ENCODE results near the gene AXIN1.

The AXIN1 gene

DNA sequence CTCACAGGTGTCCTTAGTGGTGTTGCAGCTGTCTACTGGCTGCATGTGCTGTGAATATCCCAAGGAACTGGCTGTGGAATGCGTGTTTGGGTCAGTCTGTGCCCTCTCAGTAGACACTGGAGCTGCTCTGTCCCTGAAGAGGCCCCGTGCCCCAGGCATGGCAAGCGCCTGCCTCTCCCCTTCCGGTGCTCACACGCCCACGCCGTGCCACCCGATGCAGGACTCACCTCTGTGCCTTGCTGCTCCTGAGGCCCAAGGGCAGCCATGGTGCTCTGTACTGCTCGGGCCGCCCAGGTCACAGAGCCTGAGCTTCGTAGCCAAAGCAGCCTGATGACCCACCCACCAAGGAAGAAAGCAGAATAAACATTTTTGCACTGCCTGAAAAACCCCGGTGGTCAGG, 86.8 kb downstream of the AXIN1 start:
- H3K27ac ChIP-seq (ENCODE audit: insufficient read depth, low read length, poor library complexity, severe bottlenecking), result no peak overlapping the region
- H3K9me3 ChIP-seq (ENCODE audit: control insufficient read depth, low read length), result no peaks in the 10 kb centered on the region
- H3K4me3 ChIP-seq (ENCODE audit: insufficient read depth, low read depth, low read length, poor library complexity, severe bottlenecking), result no peak overlapping the region
- DNase-seq, result no peak
- H3K27me3 ChIP-seq (replicated peaks; ENCODE audit: control insufficient read depth, insufficient read depth, low read length, poor library complexity, severe bottlenecking), result no peaks in the 10 kb centered on the region
- no peaks in the 10 kb centered on the region for H3K4me1 ChIP-seq (ENCODE audit: control insufficient read depth, insufficient read depth, low read length, poor library complexity, severe bottlenecking)
- peaks cover 30% of the 10 kb centered on the region for H3K36me3 ChIP-seq (ENCODE audit: control insufficient read depth, insufficient read depth, low read length)

DNA sequence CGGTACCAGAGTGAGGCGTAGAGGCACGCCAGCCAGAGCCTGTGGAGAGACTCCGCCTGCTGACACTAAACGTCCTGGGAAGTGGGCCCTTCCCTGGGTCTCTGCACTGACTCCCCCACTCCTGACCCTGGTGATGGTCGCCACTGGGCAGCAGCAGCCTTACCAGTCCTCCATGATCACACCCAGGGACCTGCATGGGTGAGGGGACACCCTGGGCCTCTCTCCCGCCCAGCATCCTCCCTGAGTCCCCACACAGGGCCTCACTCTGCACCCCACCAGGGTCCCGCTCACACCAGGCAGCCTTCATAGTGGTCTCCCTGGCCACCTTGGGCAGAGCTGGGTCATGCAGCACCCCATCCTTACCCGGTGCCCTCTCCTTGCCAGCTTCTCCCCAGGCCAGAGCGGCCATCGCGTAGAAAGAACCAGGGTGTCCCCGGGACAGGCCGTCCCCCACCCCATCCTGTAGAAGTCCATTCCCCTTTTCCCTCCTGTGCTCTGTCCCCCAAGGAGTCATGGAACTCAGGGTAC, 87.5 kb downstream of the AXIN1 start:
- no peak overlapping the region for H3K27ac ChIP-seq (ENCODE audit: insufficient read depth, low read length, poor library complexity, severe bottlenecking)
- H3K27me3 ChIP-seq (replicated peaks; ENCODE audit: control insufficient read depth, insufficient read depth, low read length, poor library complexity, severe bottlenecking), result no peaks in the 10 kb centered on the region
- H3K9me3 ChIP-seq (ENCODE audit: control insufficient read depth, low read length), result no peaks in the 10 kb centered on the region
- no peak for DNase-seq
- H3K4me3 ChIP-seq (ENCODE audit: insufficient read depth, low read depth, low read length, poor library complexity, severe bottlenecking), result no peak overlapping the region
- H3K36me3 ChIP-seq (ENCODE audit: control insufficient read depth, insufficient read depth, low read length), result peaks cover 30% of the 10 kb centered on the region
- no peaks in the 10 kb centered on the region for H3K4me1 ChIP-seq (ENCODE audit: control insufficient read depth, insufficient read depth, low read length, poor library complexity, severe bottlenecking)

DNA sequence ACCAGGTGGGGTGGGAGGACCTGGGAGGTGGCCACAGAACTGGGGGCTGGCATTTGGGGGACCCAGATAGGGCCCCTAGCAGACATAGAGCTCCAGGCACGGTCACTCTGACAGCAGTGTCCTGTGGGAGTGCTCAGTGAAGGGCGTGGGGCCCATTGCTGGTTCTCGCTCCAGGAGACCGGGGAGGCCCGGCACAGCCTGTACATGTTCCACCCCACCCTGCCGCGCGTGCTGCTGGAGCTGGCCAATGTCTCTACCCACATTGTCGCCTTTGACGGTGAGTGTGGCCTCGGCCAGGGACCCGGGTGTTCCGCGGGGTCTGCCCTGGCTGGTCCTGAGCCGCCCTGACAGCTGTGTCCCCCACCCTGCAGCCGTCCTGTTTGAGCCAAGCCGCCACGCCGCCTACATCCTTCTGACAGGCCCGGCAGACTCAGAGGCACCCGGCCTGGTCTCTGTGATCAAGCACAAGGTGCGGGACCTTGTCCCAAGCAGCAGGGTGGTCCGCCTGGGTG, 88.0 kb downstream of the AXIN1 start:
- H3K9me3 ChIP-seq (ENCODE audit: control insufficient read depth, low read length), result no peaks in the 10 kb centered on the region
- no peak overlapping the region for H3K27ac ChIP-seq (ENCODE audit: insufficient read depth, low read length, poor library complexity, severe bottlenecking)
- no peaks in the 10 kb centered on the region for H3K4me1 ChIP-seq (ENCODE audit: control insufficient read depth, insufficient read depth, low read length, poor library complexity, severe bottlenecking)
- no peak for DNase-seq
- peaks cover 30% of the 10 kb centered on the region for H3K36me3 ChIP-seq (ENCODE audit: control insufficient read depth, insufficient read depth, low read length)
- no peaks in the 10 kb centered on the region for H3K27me3 ChIP-seq (replicated peaks; ENCODE audit: control insufficient read depth, insufficient read depth, low read length, poor library complexity, severe bottlenecking)
- no peak overlapping the region for H3K4me3 ChIP-seq (ENCODE audit: insufficient read depth, low read depth, low read length, poor library complexity, severe bottlenecking)

DNA sequence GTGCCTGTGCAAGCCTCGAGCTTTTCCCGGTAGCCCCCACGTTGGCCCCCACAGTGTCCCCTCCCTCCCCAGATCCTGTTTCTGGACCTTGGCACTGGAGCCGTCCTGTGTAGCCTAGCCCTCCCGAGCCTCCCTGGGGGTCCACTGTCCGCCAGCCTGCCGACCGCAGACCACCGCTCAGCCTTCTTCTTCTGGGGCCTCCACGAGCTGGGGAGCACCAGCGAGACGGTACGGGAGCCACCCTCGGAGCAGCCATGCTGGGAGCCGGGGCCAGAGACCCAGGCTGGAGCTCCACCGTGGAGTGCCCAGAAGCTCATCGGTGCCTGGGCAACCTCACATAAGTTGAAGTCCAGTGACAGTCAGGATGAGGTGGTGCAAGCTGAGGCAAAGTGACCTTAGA, 88.6 kb downstream of the AXIN1 start:
- Histone ChIP-seq H3K4me3 (ENCODE audit: insufficient read depth, low read depth, low read length, poor library complexity, severe bottlenecking) (no peak overlapping the region), H3K36me3 (ENCODE audit: control insufficient read depth, insufficient read depth, low read length) (peaks cover 30% of the 10 kb centered on the region), H3K9me3 (ENCODE audit: control insufficient read depth, low read length) (no peaks in the 10 kb centered on the region), H3K4me1 (ENCODE audit: control insufficient read depth, insufficient read depth, low read length, poor library complexity, severe bottlenecking) (no peaks in the 10 kb centered on the region), H3K27ac (ENCODE audit: insufficient read depth, low read length, poor library complexity, severe bottlenecking) (no peak overlapping the region), H3K27me3 (replicated peaks; ENCODE audit: control insufficient read depth, insufficient read depth, low read length, poor library complexity, severe bottlenecking) (no peaks in the 10 kb centered on the region)
- DNase-seq, result no peak

DNA sequence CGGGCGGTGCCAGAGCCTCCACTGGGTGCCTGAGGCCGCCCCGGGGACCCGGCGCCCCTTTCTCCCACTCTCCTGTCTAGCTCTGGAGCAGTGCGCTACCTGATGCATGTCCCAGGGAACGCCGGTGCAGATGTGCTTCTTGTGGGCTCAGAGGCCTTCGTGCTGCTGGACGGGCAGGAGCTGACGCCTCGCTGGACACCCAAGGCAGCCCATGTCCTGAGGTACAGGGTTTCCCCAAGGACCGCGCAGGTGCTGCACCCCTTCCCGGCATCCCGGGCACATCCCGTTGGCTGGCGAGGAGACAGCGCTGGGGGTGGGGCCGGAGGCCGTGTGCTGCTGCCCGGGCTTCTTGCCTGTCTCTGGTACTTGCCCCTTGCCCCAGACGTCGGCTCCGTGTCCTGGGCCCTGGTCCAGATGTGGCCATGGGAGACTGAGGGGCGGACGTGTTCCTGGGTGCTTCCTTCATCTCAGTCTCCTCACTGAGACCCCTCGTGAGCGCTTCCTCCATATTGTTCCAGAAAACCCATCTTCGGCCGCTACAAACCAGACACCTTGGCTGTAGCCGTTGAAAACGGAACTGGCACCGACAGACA, 89.2 kb downstream of the AXIN1 start:
- H3K9me3 ChIP-seq (ENCODE audit: control insufficient read depth, low read length), result no peaks in the 10 kb centered on the region

DNA sequence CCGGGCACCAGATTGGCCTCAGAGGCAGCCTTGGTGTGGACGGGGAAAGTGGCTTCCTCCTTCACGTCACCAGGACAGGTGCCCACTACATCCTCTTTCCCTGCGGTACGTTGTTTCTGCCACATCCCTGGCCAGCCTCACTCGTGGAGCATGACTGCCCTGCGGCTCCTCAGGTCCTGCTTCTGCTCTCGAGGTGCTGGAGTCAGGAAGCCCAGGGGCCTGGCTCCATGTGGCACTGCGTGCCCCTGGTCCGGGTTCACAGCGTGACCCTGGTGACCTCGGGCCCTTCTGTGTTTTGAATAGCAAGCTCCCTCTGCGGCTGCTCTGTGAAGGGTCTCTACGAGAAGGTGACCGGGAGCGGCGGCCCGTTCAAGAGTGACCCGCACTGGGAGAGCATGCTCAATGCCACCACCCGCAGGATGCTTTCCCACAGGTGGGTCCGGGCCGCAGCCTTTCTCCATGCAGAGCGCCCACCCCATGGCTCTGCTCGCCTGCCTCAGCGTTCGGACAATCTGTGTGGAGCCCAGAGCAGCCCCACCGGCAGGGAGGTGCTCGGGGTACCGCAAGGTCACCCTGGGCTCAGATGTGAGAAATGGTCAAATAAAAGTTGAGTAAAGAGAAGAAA, 90.3 kb downstream of the AXIN1 start:
- H3K27ac ChIP-seq (ENCODE audit: insufficient read depth, low read length, poor library complexity, severe bottlenecking), result no peak overlapping the region
- H3K27me3 ChIP-seq (replicated peaks; ENCODE audit: control insufficient read depth, insufficient read depth, low read length, poor library complexity, severe bottlenecking), result no peaks in the 10 kb centered on the region
- no peaks in the 10 kb centered on the region for H3K4me1 ChIP-seq (ENCODE audit: control insufficient read depth, insufficient read depth, low read length, poor library complexity, severe bottlenecking)
- H3K4me3 ChIP-seq (ENCODE audit: insufficient read depth, low read depth, low read length, poor library complexity, severe bottlenecking), result no peak overlapping the region
- no peaks in the 10 kb centered on the region for H3K9me3 ChIP-seq (ENCODE audit: control insufficient read depth, low read length)
- peaks cover 30% of the 10 kb centered on the region for H3K36me3 ChIP-seq (ENCODE audit: control insufficient read depth, insufficient read depth, low read length)
- DNase-seq, result no peak

More for the DNA sequence above, 89.2 kb downstream of the AXIN1 start:
- Histone ChIP-seq H3K36me3 (ENCODE audit: control insufficient read depth, insufficient read depth, low read length) (peaks cover 30% of the 10 kb centered on the region), H3K4me3 (ENCODE audit: insufficient read depth, low read depth, low read length, poor library complexity, severe bottlenecking) (no peak overlapping the region), H3K4me1 (ENCODE audit: control insufficient read depth, insufficient read depth, low read length, poor library complexity, severe bottlenecking) (no peaks in the 10 kb centered on the region), H3K27me3 (replicated peaks; ENCODE audit: control insufficient read depth, insufficient read depth, low read length, poor library complexity, severe bottlenecking) (no peaks in the 10 kb centered on the region), H3K27ac (ENCODE audit: insufficient read depth, low read length, poor library complexity, severe bottlenecking) (no peak overlapping the region)
- DNase-seq, result no peak

DNA sequence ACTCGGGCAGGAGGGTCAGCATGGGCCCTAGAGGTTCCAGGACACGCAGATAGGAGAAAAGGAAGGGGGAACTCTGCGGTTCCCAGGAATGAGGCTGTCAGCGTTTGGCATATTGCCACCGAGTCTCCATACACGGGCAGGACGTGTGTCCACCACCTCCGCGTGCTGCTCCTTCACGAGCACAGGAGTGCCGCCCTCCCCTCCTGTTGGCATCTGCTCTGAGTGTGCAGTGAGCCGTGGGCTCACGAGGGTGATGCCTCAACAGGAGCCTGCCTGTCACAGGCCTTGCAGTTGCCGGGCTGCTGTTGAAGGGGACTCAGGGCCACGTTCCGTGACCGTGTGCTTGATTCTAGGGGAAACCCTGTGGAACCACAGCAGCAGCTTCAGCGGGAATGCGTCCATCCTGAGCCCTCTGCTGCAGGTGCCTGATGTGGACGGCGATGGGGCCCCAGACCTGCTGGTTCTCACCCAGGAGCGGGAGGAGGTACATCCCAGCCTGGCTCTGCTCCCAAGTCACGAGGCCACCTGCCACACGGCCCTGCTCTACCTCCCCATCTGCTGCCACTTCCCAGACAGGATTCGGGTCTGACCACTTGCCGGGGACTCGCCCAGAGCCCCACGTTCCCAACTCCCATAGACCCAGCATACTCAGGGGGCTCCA, 91.4 kb downstream of the AXIN1 start:
- no peaks in the 10 kb centered on the region for H3K27me3 ChIP-seq (replicated peaks; ENCODE audit: control insufficient read depth, insufficient read depth, low read length, poor library complexity, severe bottlenecking)
- no peak overlapping the region for H3K27ac ChIP-seq (ENCODE audit: insufficient read depth, low read length, poor library complexity, severe bottlenecking)
- H3K9me3 ChIP-seq (ENCODE audit: control insufficient read depth, low read length), result no peaks in the 10 kb centered on the region
- H3K4me3 ChIP-seq (ENCODE audit: insufficient read depth, low read depth, low read length, poor library complexity, severe bottlenecking), result no peak overlapping the region
- no peak for DNase-seq
- no peaks in the 10 kb centered on the region for H3K4me1 ChIP-seq (ENCODE audit: control insufficient read depth, insufficient read depth, low read length, poor library complexity, severe bottlenecking)
- peaks cover 30% of the 10 kb centered on the region for H3K36me3 ChIP-seq (ENCODE audit: control insufficient read depth, insufficient read depth, low read length)

DNA sequence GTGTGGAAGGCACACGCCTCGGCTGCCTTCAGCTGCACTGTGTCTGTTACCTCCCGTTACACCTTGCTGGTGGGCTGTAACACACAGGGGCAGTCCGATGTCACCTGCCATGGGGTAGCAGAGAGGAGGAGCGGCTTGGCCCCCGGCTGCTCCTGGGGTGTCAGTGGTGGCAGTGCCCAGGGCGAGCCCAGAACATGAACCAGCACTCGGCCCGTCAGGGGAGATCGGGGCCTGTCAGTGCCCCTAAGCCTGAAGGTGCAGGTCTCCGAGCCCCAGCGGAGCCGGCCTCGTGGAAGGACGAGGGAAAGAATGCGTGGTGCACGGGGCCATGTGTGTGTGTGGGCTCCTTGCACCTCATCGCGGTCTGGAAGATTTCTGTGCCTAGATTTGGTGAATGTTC, 92.2 kb downstream of the AXIN1 start:
- Histone ChIP-seq H3K9me3 (ENCODE audit: control insufficient read depth, low read length) (no peaks in the 10 kb centered on the region), H3K4me3 (ENCODE audit: insufficient read depth, low read depth, low read length, poor library complexity, severe bottlenecking) (no peak overlapping the region), H3K27me3 (replicated peaks; ENCODE audit: control insufficient read depth, insufficient read depth, low read length, poor library complexity, severe bottlenecking) (no peaks in the 10 kb centered on the region), H3K4me1 (ENCODE audit: control insufficient read depth, insufficient read depth, low read length, poor library complexity, severe bottlenecking) (no peaks in the 10 kb centered on the region), H3K27ac (ENCODE audit: insufficient read depth, low read length, poor library complexity, severe bottlenecking) (no peak overlapping the region), H3K36me3 (ENCODE audit: control insufficient read depth, insufficient read depth, low read length) (peaks cover 35% of the 10 kb centered on the region)
- DNase-seq, result no peak

DNA sequence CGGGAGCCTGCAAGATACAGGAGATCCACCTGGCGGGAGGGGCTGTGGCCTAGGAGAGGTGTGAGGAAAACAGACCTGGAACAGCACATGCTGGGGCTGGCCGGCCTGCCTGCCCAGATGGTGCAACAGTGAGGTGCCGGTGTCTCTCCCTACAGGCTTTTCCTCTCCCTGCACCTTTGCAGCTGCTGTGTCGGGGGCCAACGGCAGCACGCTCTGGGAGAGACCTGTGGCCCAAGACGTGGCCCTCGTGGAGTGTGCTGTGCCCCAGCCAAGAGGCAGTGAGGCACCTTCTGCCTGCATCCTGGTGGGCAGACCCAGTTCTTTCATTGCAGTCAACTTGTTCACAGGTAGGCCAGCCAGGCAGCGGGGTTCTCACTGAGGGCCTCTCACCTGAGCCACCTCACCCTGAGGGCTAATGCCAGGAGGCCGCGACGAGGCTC, 92.7 kb downstream of the AXIN1 start:
- Histone ChIP-seq H3K4me1 (ENCODE audit: control insufficient read depth, insufficient read depth, low read length, poor library complexity, severe bottlenecking) (no peaks in the 10 kb centered on the region), H3K9me3 (ENCODE audit: control insufficient read depth, low read length) (no peaks in the 10 kb centered on the region), H3K4me3 (ENCODE audit: insufficient read depth, low read depth, low read length, poor library complexity, severe bottlenecking) (no peak overlapping the region), H3K36me3 (ENCODE audit: control insufficient read depth, insufficient read depth, low read length) (peaks cover 32% of the 10 kb centered on the region), H3K27me3 (replicated peaks; ENCODE audit: control insufficient read depth, insufficient read depth, low read length, poor library complexity, severe bottlenecking) (no peaks in the 10 kb centered on the region), H3K27ac (ENCODE audit: insufficient read depth, low read length, poor library complexity, severe bottlenecking) (no peak overlapping the region)
- DNase-seq, result no peak

DNA sequence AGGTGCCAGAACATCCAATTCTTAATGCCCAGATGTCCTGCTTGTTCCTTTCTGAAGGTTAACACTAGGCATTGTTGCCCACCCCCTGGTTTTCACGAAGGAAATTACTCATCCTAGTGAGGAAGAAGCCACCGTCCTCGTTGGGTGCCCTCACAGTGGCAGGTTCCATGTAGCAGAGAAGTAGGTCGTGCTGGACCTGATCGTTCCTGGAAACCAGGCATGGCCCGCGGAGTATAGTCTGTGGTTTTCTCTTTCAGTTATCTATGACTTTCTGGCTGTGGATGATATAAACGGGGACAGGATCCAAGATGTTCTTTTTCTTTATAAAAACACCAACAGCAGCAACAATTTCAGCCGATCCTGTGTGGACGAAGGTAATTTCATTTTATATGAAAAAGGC, 93.3 kb downstream of the AXIN1 start:
- Histone ChIP-seq H3K27me3 (replicated peaks; ENCODE audit: control insufficient read depth, insufficient read depth, low read length, poor library complexity, severe bottlenecking) (no peaks in the 10 kb centered on the region), H3K9me3 (ENCODE audit: control insufficient read depth, low read length) (no peaks in the 10 kb centered on the region), H3K27ac (ENCODE audit: insufficient read depth, low read length, poor library complexity, severe bottlenecking) (no peak overlapping the region), H3K36me3 (ENCODE audit: control insufficient read depth, insufficient read depth, low read length) (peaks cover 31% of the 10 kb centered on the region), H3K4me3 (ENCODE audit: insufficient read depth, low read depth, low read length, poor library complexity, severe bottlenecking) (no peak overlapping the region), H3K4me1 (ENCODE audit: control insufficient read depth, insufficient read depth, low read length, poor library complexity, severe bottlenecking) (peaks cover under 1% of the 10 kb centered on the region)
- DNase-seq, result no peak

Data from effector memory CD4-positive, alpha-beta T cell (primary cell).